Smooth muscle cell (in vitro differentiated cells): Measurements from ENCODE around the gene PCK2. TPM values are rescaled to one million over a fixed set of nuclear protein-coding genes. Genes with fewer than 3 reads are reported as not detected.

Source experiments
- DNase-seq: peaks from one replicate; lab custom pipeline; 2025; ENCODE audit not compliant: unreplicated experiment; lab: John Stamatoyannopoulos, UW
- H2AFZ ChIP-seq: fragments of 200-600 bp; sonication (generic); 2 replicates; pipeline ENCODE4 v1.6.0; 2016; ENCODE audit warnings: antibody characterized with exemption, low read depth, mild to moderate bottlenecking
- H3F3A ChIP-seq: fragments of 200-600 bp; sonication (generic); 2 replicates; pipeline ENCODE4 v1.6.0; 2017; ENCODE audit warnings: antibody characterized with exemption, low read depth
- H3K27ac ChIP-seq: fragments of 200-600 bp; sonication (generic); 2 replicates; pipeline ENCODE4 v1.5.1; 2016; ENCODE audit warnings: low read depth, mild to moderate bottlenecking
- H3K27me3 ChIP-seq: fragments of 200-600 bp; sonication (generic); 2 replicates; pipeline ENCODE4 v1.6.1; 2016; ENCODE audit warnings: low read depth, mild to moderate bottlenecking
- H3K36me3 ChIP-seq: fragments of 200-600 bp; sonication (generic); 2 replicates; pipeline ENCODE4 v1.5.1; 2016; ENCODE audit warnings: low read depth
- H3K4me1 ChIP-seq: fragments of 200-600 bp; sonication (generic); 2 replicates; pipeline ENCODE4 v1.5.1; 2016; ENCODE audit warnings: low read depth
- H3K4me2 ChIP-seq: fragments of 200-600 bp; sonication (generic); 2 replicates; pipeline ENCODE4 v1.6.0; 2016; ENCODE audit warnings: mild to moderate bottlenecking
- H3K4me3 ChIP-seq: fragments of 200-600 bp; sonication (generic); 2 replicates; pipeline ENCODE4 v1.5.1; 2016; ENCODE audit warnings: mild to moderate bottlenecking
- H3K79me2 ChIP-seq: fragments of 200-600 bp; sonication (generic); 2 replicates; pipeline ENCODE4 v1.6.0; 2016; ENCODE audit warnings: low read depth, mild to moderate bottlenecking
- H3K9ac ChIP-seq: fragments of 200-600 bp; sonication (generic); 2 replicates; pipeline ENCODE4 v1.6.0; 2016; ENCODE audit warnings: low read depth
- H3K9me3 ChIP-seq: fragments of 200-600 bp; sonication (generic); replicated peaks from 2 replicates; pipeline ENCODE4 v1.5.1; 2016; ENCODE audit warnings: low read depth
- H4K20me1 ChIP-seq: fragments of 200-600 bp; sonication (generic); 2 replicates; pipeline ENCODE4 v1.6.0; 2016; ENCODE audit warnings: low read depth
- WGBS: methylation state at CpG from one replicate; pipeline ENCODE4 v1.1.7; 2016; ENCODE audit warnings: low lambda C conversion rate; 5-methylcytosine and 5-hydroxymethylcytosine counted together
- polyA plus RNA-seq: library from polyadenylated mRNA; unstranded; fragments of >200 nt; fragmentation: Nextera tagmentation; extraction: Ambion mirVana; gene quantifications from 2 replicates; pipeline ENCODE4 v1.2.1, GENCODE V29; 2016
- total RNA-seq: library from RNA; depleted of rRNA; stranded (reverse); fragments of >200 nt; gene quantifications from 2 replicates; pipeline ENCODE4 v1.2.3, GENCODE V29; 2014
- TF ChIP-seq, protein P1 (sequence below): fragments of 200-600 bp; sonication (generic); IDR thresholded peaks from 2 replicates; pipeline ENCODE4 v1.5.1; 2017; ENCODE audit warnings: borderline replicate concordance, mild to moderate bottlenecking, antibody characterized with exemption; ENCODE audit not compliant: insufficient read depth, poor library complexity, severe bottlenecking

PCK2 gene
- total and polyA plus RNA-seq, 2 experiments from 2014 or later, result 21.5 to 40.4 TPM

DNA sequence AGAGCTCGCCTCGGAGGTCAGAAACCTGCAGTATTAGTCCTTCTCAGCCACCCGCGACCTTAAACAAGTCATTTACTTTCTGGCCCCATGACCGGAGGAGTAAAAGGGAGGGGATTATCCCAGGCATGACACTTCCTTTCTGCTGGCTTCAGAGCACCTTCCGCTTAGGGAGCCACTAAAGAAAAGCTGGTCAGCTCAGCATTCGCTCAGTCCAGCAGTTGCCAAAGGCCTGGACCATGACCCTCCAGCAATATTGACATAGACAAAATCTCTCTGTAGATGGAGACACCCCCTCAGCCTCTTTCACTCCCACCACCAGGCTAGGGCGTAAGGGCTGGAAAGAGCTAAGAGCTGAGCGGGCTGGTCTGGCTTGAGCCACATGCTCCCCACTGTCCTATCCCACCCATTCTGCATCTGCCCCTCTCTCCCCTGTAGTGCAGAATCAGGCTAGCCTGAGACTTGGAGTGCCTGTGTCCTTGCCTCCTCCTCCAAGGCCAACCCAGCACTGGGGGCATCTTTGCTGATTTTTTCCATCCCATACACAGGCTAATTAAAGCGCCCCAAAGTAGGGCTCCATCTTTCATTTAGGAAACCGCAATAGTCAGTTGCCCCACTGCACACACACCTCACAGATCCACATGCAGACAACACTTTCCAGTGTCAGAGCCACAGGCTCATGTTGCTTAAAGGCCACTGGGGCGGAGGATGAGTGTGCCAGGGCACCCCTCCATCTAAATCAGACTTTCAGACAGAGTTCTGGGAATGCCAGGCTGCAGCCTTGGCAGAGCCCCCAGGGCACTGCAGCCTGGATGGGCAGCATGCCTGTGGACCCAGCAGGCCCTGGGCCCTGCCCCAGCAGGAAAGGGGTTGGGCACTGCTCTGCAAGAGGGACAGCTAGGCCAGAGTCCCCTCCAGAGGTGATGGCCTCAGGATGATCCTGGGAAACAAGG, 26.7 kb upstream of the PCK2 start:
- Histone ChIP-seq H4K20me1 (no peaks in the 10 kb centered on the region), H3K27ac (no peak overlapping the region), H3K4me2 (no peak overlapping the region), H3F3A (no peaks in the 10 kb centered on the region), H3K9ac (no peak overlapping the region), H2AFZ (no peak overlapping the region), H3K9me3 (no peaks in the 10 kb centered on the region), H3K27me3 (peaks cover 17% of the 10 kb centered on the region), H3K4me3 (no peak overlapping the region), H3K36me3 (no peaks in the 10 kb centered on the region), H3K4me1 (no peaks in the 10 kb centered on the region), H3K79me2 (no peaks in the 10 kb centered on the region)
- no peak for DNase-seq
- TF ChIP-seq, protein P1, sequence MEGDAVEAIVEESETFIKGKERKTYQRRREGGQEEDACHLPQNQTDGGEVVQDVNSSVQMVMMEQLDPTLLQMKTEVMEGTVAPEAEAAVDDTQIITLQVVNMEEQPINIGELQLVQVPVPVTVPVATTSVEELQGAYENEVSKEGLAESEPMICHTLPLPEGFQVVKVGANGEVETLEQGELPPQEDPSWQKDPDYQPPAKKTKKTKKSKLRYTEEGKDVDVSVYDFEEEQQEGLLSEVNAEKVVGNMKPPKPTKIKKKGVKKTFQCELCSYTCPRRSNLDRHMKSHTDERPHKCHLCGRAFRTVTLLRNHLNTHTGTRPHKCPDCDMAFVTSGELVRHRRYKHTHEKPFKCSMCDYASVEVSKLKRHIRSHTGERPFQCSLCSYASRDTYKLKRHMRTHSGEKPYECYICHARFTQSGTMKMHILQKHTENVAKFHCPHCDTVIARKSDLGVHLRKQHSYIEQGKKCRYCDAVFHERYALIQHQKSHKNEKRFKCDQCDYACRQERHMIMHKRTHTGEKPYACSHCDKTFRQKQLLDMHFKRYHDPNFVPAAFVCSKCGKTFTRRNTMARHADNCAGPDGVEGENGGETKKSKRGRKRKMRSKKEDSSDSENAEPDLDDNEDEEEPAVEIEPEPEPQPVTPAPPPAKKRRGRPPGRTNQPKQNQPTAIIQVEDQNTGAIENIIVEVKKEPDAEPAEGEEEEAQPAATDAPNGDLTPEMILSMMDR, result no peak
- 88% methylated on average over 12 of the region's 12 CpGs for WGBS

GRCh38 chr14:24068711-24069410, 25.2 kb upstream of the PCK2 start:
- Histone ChIP-seq H3K4me1 (no peaks in the 10 kb centered on the region), H4K20me1 (no peaks in the 10 kb centered on the region), H2AFZ (no peak overlapping the region), H3K4me3 (no peak overlapping the region), H3F3A (no peaks in the 10 kb centered on the region), H3K27me3 (peaks cover 17% of the 10 kb centered on the region), H3K9ac (no peak overlapping the region), H3K9me3 (no peaks in the 10 kb centered on the region), H3K4me2 (no peak overlapping the region), H3K79me2 (no peaks in the 10 kb centered on the region), H3K27ac (no peak overlapping the region), H3K36me3 (no peaks in the 10 kb centered on the region)
- 94% methylated on average over 9 of the region's 10 CpGs for WGBS
- TF ChIP-seq, protein P1, result no peak
- no peak for DNase-seq

GRCh38 chr14:24069411-24069735, 24.7 kb upstream of the PCK2 start:
- Histone ChIP-seq H2AFZ (no peak overlapping the region), H3K4me2 (no peak overlapping the region), H3K9me3 (no peaks in the 10 kb centered on the region), H3K27ac (no peak overlapping the region), H3K4me3 (no peak overlapping the region), H3K27me3 (peaks cover 17% of the 10 kb centered on the region), H4K20me1 (no peaks in the 10 kb centered on the region), H3K9ac (no peak overlapping the region), H3K79me2 (no peaks in the 10 kb centered on the region), H3K36me3 (no peaks in the 10 kb centered on the region), H3K4me1 (no peaks in the 10 kb centered on the region), H3F3A (no peaks in the 10 kb centered on the region)
- WGBS, result 89% methylated on average over 6 of the region's 6 CpGs
- no peak for DNase-seq
- TF ChIP-seq, protein P1, result no peak
